ENCODE data around the gene CTNNA2.

CTNNA2 gene

GRCh38 chr2:79789811-79790210 lies 277.0 kb downstream of the CTNNA2 start:
- Histone ChIP-seq H3K4me1 (ENCODE audit: control insufficient read depth, insufficient read depth, low read depth, low read length) (no peaks in the 10 kb centered on the region), H2BK15ac (ENCODE audit: low read depth, poor library complexity, severe bottlenecking) (no peak overlapping the region), H3K4me3 (ENCODE audit: insufficient read depth in 1 of 2, low read depth in 1 of 2, low read length in 2 of 2) (no peak overlapping the region), H3K27ac (ENCODE audit: low read length, poor library complexity, severe bottlenecking) (no peak overlapping the region), H2BK5ac (ENCODE audit: low read depth, low read length, poor library complexity, severe bottlenecking) (no peak overlapping the region), H3K79me1 (replicated peaks; ENCODE audit: low read length, poor library complexity, severe bottlenecking) (no peaks in the 10 kb centered on the region), H3K4me2 (ENCODE audit: low read length, poor library complexity, severe bottlenecking) (no peak overlapping the region), H3K23ac (ENCODE audit: low read length in 2 of 2) (no peak overlapping the region), H2AK5ac (ENCODE audit: low read length, severe bottlenecking) (no peak overlapping the region), H4K8ac (ENCODE audit: low read length) (no peak overlapping the region), H3K36me3 (ENCODE audit: control insufficient read depth in 1 of 2, insufficient read depth in 2 of 2, low read depth in 1 of 2, low read length in 2 of 2) (no peaks in the 10 kb centered on the region), H2BK12ac (ENCODE audit: low read length in 2 of 2) (no peak overlapping the region), H2AFZ (ENCODE audit: low read depth, low read length) (no peak overlapping the region), H3K9ac (ENCODE audit: low read length) (no peak overlapping the region), H2BK120ac (ENCODE audit: low read depth, low read length) (no peak overlapping the region), H3K9me3 (ENCODE audit: control insufficient read depth, low read length) (no peaks in the 10 kb centered on the region), H3K18ac (ENCODE audit: low read depth in 1 of 2, low read length in 2 of 2) (no peak overlapping the region), H3K14ac (ENCODE audit: low read length in 2 of 2) (no peak overlapping the region), H3K27me3 (ENCODE audit: control insufficient read depth in 1 of 2, insufficient read depth in 1 of 2, low read length in 2 of 2) (no peaks in the 10 kb centered on the region), H3K4ac (ENCODE audit: low read depth in 1 of 2, low read length in 2 of 2) (no peak overlapping the region), H4K91ac (ENCODE audit: low read length) (no peak overlapping the region)
- no peak for DNase-seq
- 78% methylated on average over 3 of the region's 3 CpGs for WGBS

GRCh38 chr2:79792090-79792489 lies 279.2 kb downstream of the CTNNA2 start:
- H3K9me3 ChIP-seq (ENCODE audit: control insufficient read depth, low read length): no peaks in the 10 kb centered on the region
- H2AK5ac ChIP-seq (ENCODE audit: low read length, severe bottlenecking): no peak overlapping the region
- H2BK12ac ChIP-seq (ENCODE audit: low read length in 2 of 2): no peak overlapping the region
- H3K4me2 ChIP-seq (ENCODE audit: low read length, poor library complexity, severe bottlenecking): no peak overlapping the region
- H2BK15ac ChIP-seq (ENCODE audit: low read depth, poor library complexity, severe bottlenecking): no peak overlapping the region
- H2AFZ ChIP-seq (ENCODE audit: low read depth, low read length): no peak overlapping the region
- no peak overlapping the region for H3K4ac ChIP-seq (ENCODE audit: low read depth in 1 of 2, low read length in 2 of 2)
- no peaks in the 10 kb centered on the region for H3K4me1 ChIP-seq (ENCODE audit: control insufficient read depth, insufficient read depth, low read depth, low read length)
- no peak for DNase-seq
- H4K8ac ChIP-seq (ENCODE audit: low read length): no peak overlapping the region
- no peaks in the 10 kb centered on the region for H3K27me3 ChIP-seq (ENCODE audit: control insufficient read depth in 1 of 2, insufficient read depth in 1 of 2, low read length in 2 of 2)
- no peak overlapping the region for H3K18ac ChIP-seq (ENCODE audit: low read depth in 1 of 2, low read length in 2 of 2)
- H3K23ac ChIP-seq (ENCODE audit: low read length in 2 of 2): no peak overlapping the region
- H3K27ac ChIP-seq (ENCODE audit: low read length, poor library complexity, severe bottlenecking): no peak overlapping the region
- no peak overlapping the region for H3K9ac ChIP-seq (ENCODE audit: low read length)
- H3K14ac ChIP-seq (ENCODE audit: low read length in 2 of 2): no peak overlapping the region
- no peak overlapping the region for H2BK5ac ChIP-seq (ENCODE audit: low read depth, low read length, poor library complexity, severe bottlenecking)
- no peak overlapping the region for H2BK120ac ChIP-seq (ENCODE audit: low read depth, low read length)
- H4K91ac ChIP-seq (ENCODE audit: low read length): no peak overlapping the region
- H3K36me3 ChIP-seq (ENCODE audit: control insufficient read depth in 1 of 2, insufficient read depth in 2 of 2, low read depth in 1 of 2, low read length in 2 of 2): no peaks in the 10 kb centered on the region
- H3K4me3 ChIP-seq (ENCODE audit: insufficient read depth in 1 of 2, low read depth in 1 of 2, low read length in 2 of 2): no peak overlapping the region
- WGBS: 85% methylated on average over 1 of the region's 1 CpG
- H3K79me1 ChIP-seq (replicated peaks; ENCODE audit: low read length, poor library complexity, severe bottlenecking): no peaks in the 10 kb centered on the region

- no peak overlapping the region for H2BK120ac ChIP-seq (ENCODE audit: low read depth, low read length)
- no peak overlapping the region for H2BK12ac ChIP-seq (ENCODE audit: low read length in 2 of 2)
- no peak overlapping the region for H3K14ac ChIP-seq (ENCODE audit: low read length in 2 of 2)
- no peak overlapping the region for H3K4me2 ChIP-seq (ENCODE audit: low read length, poor library complexity, severe bottlenecking)
- WGBS: 92% methylated on average over 3 of the region's 3 CpGs
- H3K23ac ChIP-seq (ENCODE audit: low read length in 2 of 2): no peak overlapping the region
- no peaks in the 10 kb centered on the region for H3K27me3 ChIP-seq (ENCODE audit: control insufficient read depth in 1 of 2, insufficient read depth in 1 of 2, low read length in 2 of 2)
- no peak for DNase-seq
- H3K18ac ChIP-seq (ENCODE audit: low read depth in 1 of 2, low read length in 2 of 2): no peak overlapping the region
- no peaks in the 10 kb centered on the region for H3K4me1 ChIP-seq (ENCODE audit: control insufficient read depth, insufficient read depth, low read depth, low read length)
- no peak overlapping the region for H4K8ac ChIP-seq (ENCODE audit: low read length)
- no peak overlapping the region for H2AK5ac ChIP-seq (ENCODE audit: low read length, severe bottlenecking)
- H2BK15ac ChIP-seq (ENCODE audit: low read depth, poor library complexity, severe bottlenecking): no peak overlapping the region
- no peaks in the 10 kb centered on the region for H3K79me1 ChIP-seq (replicated peaks; ENCODE audit: low read length, poor library complexity, severe bottlenecking)
- no peak overlapping the region for H2BK5ac ChIP-seq (ENCODE audit: low read depth, low read length, poor library complexity, severe bottlenecking)
- H4K91ac ChIP-seq (ENCODE audit: low read length): no peak overlapping the region
- H2AFZ ChIP-seq (ENCODE audit: low read depth, low read length): peak overlapping the region; percentile 42
- H3K9me3 ChIP-seq (ENCODE audit: control insufficient read depth, low read length): no peaks in the 10 kb centered on the region
- no peak overlapping the region for H3K4me3 ChIP-seq (ENCODE audit: insufficient read depth in 1 of 2, low read depth in 1 of 2, low read length in 2 of 2)
- H3K9ac ChIP-seq (ENCODE audit: low read length): no peak overlapping the region
- H3K36me3 ChIP-seq (ENCODE audit: control insufficient read depth in 1 of 2, insufficient read depth in 2 of 2, low read depth in 1 of 2, low read length in 2 of 2): no peaks in the 10 kb centered on the region
- no peak overlapping the region for H3K27ac ChIP-seq (ENCODE audit: low read length, poor library complexity, severe bottlenecking)
- no peak overlapping the region for H3K4ac ChIP-seq (ENCODE audit: low read depth in 1 of 2, low read length in 2 of 2)
Observed at GRCh38 chr2:79793006-79793405, 280.2 kb downstream of the CTNNA2 start.

- H3K14ac ChIP-seq (ENCODE audit: low read length in 2 of 2): no peak overlapping the region
Observed at GRCh38 chr2:79796641-79797040, 283.8 kb downstream of the CTNNA2 start.

More at GRCh38 chr2:79796641-79797040, 283.8 kb downstream of the CTNNA2 start:
- Histone ChIP-seq H3K9ac (ENCODE audit: low read length) (no peak overlapping the region), H2AK5ac (ENCODE audit: low read length, severe bottlenecking) (no peak overlapping the region), H3K4me3 (ENCODE audit: insufficient read depth in 1 of 2, low read depth in 1 of 2, low read length in 2 of 2) (no peak overlapping the region), H2BK5ac (ENCODE audit: low read depth, low read length, poor library complexity, severe bottlenecking) (no peak overlapping the region), H4K8ac (ENCODE audit: low read length) (no peak overlapping the region), H2BK12ac (ENCODE audit: low read length in 2 of 2) (no peak overlapping the region), H3K4me1 (ENCODE audit: control insufficient read depth, insufficient read depth, low read depth, low read length) (no peaks in the 10 kb centered on the region), H3K4ac (ENCODE audit: low read depth in 1 of 2, low read length in 2 of 2) (no peak overlapping the region), H2AFZ (ENCODE audit: low read depth, low read length) (no peak overlapping the region), H2BK15ac (ENCODE audit: low read depth, poor library complexity, severe bottlenecking) (no peak overlapping the region), H4K91ac (ENCODE audit: low read length) (no peak overlapping the region), H3K79me1 (replicated peaks; ENCODE audit: low read length, poor library complexity, severe bottlenecking) (no peaks in the 10 kb centered on the region), H3K27ac (ENCODE audit: low read length, poor library complexity, severe bottlenecking) (no peak overlapping the region), H3K18ac (ENCODE audit: low read depth in 1 of 2, low read length in 2 of 2) (no peak overlapping the region), H3K27me3 (ENCODE audit: control insufficient read depth in 1 of 2, insufficient read depth in 1 of 2, low read length in 2 of 2) (no peaks in the 10 kb centered on the region), H2BK120ac (ENCODE audit: low read depth, low read length) (no peak overlapping the region), H3K4me2 (ENCODE audit: low read length, poor library complexity, severe bottlenecking) (no peak overlapping the region), H3K36me3 (ENCODE audit: control insufficient read depth in 1 of 2, insufficient read depth in 2 of 2, low read depth in 1 of 2, low read length in 2 of 2) (no peaks in the 10 kb centered on the region), H3K23ac (ENCODE audit: low read length in 2 of 2) (no peak overlapping the region), H3K9me3 (ENCODE audit: control insufficient read depth, low read length) (no peaks in the 10 kb centered on the region)
- WGBS: 100% methylated on average over 1 of the region's 2 CpGs
- no peak for DNase-seq
